Measurements from ENCODE around the gene F7. TPM values are rescaled to one million over a fixed set of nuclear protein-coding genes. Genes with fewer than 3 reads are reported as not detected.

F7 gene
- total RNA-seq, 1 donor from 2014 or later: not detected

DNA sequence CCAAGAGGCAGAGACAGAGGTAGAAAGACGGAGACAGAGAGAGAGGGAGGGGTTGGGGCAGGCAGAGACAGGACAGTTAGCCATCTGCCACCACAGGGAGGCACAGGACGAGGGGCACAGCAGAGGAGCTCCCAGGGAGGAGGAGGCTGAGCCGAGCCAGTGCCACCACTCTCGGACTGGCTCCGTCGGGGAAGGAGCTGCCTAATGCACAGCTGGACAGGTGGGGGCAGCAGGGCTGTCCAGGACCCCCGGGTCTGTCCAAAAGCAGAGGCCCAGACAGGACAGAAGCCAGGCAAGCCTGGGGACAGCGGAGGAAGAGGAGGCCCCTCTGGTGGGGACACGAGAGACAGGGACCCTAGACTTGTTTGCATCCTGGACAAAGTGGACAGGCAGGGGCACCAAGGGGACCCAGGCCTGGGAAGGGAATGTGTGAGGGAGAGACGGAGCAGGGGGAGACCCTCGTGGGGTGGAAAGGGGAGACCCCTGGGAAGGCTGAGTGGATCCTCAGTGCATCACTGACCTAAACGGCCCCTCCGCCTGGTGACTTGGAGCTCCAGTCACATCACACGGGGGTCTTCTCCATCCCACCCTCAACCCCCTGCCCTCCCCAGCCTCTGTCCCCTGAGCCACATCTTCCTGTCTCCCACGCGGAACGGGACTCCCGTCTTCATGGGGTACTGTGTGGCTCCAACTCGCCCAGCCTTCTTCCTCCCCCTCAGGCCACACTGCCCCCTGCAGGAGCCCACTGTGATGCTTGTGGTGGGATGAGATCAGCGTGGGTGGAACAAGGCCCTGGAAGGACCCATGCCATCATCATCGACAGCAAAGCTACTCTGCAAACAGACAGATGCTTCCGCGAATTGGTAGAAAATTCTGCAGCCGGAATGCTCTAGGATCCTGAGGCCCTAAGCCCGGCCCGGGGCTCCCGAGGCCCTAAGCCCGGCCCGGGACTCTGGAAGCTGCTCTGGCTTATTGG lies 17.9 kb downstream of the F7 start:
- Mint-ChIP-seq H3K27me3 (ENCODE audit: unreplicated experiment) (peaks cover 10% of the 10 kb centered on the region), H3K36me3 (ENCODE audit: unreplicated experiment) (no peaks in the 10 kb centered on the region), H3K4me1 (ENCODE audit: unreplicated experiment) (peaks cover 13% of the 10 kb centered on the region), H3K9me3 (ENCODE audit: unreplicated experiment) (no peaks in the 10 kb centered on the region), H3K4me3 (ENCODE audit: unreplicated experiment) (no peak overlapping the region), H3K27ac (ENCODE audit: unreplicated experiment) (peak overlapping the region; percentile 41)
- TF ChIP-seq, protein P1, sequence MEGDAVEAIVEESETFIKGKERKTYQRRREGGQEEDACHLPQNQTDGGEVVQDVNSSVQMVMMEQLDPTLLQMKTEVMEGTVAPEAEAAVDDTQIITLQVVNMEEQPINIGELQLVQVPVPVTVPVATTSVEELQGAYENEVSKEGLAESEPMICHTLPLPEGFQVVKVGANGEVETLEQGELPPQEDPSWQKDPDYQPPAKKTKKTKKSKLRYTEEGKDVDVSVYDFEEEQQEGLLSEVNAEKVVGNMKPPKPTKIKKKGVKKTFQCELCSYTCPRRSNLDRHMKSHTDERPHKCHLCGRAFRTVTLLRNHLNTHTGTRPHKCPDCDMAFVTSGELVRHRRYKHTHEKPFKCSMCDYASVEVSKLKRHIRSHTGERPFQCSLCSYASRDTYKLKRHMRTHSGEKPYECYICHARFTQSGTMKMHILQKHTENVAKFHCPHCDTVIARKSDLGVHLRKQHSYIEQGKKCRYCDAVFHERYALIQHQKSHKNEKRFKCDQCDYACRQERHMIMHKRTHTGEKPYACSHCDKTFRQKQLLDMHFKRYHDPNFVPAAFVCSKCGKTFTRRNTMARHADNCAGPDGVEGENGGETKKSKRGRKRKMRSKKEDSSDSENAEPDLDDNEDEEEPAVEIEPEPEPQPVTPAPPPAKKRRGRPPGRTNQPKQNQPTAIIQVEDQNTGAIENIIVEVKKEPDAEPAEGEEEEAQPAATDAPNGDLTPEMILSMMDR (IDR thresholded peaks at IDR 0.05): no peak
- peak; percentile 75 for DNase-seq (ENCODE audit: extremely low spot score, unreplicated experiment)

DNA sequence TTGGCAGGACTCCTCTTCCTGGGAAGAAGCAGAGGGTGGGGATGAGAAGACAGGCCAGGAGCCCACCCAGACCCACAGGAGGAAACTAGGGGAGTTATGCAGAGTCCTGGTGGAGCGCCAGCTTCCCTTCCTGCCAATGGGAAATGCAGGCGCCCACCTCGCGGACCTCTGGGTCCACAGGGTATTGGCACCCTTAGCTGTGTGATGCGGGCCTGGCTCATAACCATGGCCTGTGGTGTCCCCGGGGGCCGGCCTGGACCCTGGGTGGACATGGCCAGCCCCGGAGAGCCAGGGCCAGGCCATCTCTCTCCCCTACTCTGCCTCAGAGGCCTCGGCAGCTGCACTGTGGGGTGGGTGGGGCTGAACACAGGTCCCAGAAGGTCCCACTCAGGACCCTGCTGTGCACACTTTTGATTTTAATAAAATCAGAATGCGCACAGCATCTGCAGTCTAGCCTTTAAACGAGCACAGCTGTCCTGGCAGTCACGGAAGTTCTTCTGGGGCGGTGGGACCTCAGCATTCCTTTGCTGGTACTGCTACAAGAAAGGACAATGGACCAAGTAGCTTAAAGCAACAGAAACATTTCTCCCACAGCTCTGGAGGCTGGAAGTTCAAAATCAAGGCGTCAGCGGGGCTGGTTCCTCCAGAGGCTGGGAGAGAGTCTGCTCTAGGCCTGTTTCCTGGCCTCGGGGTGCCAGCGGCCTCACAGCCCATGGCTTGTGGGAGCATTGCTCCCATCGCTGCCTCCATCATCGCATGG lies 18.8 kb downstream of the F7 start:
- TF ChIP-seq, protein P1 (IDR thresholded peaks at IDR 0.05): no peak
- no peaks in the 10 kb centered on the region for H3K9me3 Mint-ChIP-seq (ENCODE audit: unreplicated experiment)
- peak; percentile 77 for DNase-seq (ENCODE audit: extremely low spot score, unreplicated experiment)
- H3K4me3 Mint-ChIP-seq (ENCODE audit: unreplicated experiment): no peak overlapping the region
- peaks cover 13% of the 10 kb centered on the region for H3K4me1 Mint-ChIP-seq (ENCODE audit: unreplicated experiment)
- H3K36me3 Mint-ChIP-seq (ENCODE audit: unreplicated experiment): no peaks in the 10 kb centered on the region
- peaks cover 10% of the 10 kb centered on the region for H3K27me3 Mint-ChIP-seq (ENCODE audit: unreplicated experiment)
- no peak overlapping the region for H3K27ac Mint-ChIP-seq (ENCODE audit: unreplicated experiment)

DNA sequence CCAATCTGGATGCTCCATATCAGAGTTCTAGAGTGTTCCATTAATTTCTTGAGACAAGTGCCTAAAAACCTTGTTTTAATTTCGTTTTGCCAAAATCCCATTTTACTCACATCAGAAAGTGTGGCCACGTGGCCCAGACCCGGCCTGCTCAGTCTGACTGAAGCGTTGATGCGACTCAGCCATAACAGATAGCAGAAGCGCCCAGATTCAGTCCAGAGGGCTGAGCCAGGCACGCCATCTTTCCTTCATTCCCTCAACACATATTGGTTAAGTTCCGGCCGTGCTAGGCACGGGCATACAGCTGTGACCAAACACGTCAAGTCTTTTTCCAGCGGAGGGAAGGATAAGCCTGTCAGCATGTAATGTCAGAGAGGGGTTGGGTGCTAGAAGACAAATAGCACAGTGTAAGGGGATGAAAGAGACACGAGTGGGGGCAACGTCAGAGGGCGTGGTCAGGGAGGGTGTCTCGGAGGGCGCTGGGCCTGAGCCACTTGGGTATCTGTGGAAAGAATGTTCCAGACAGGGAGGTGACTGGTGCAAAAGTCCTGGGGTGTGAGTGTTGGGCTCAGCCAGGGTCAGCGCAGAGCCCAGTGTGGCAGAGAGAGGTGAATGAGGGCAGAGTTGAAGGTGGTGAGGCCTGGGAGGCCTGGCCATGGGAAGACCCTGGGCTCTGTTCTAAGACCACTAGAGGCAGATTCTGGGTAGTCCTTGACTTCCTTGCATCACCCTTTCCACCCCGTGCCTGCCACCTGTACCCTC lies 20.1 kb downstream of the F7 start:
- Mint-ChIP-seq H3K9me3 (ENCODE audit: unreplicated experiment) (no peaks in the 10 kb centered on the region), H3K27me3 (ENCODE audit: unreplicated experiment) (peaks cover 12% of the 10 kb centered on the region), H3K4me3 (ENCODE audit: unreplicated experiment) (no peak overlapping the region), H3K27ac (ENCODE audit: unreplicated experiment) (no peak overlapping the region), H3K4me1 (ENCODE audit: unreplicated experiment) (peaks cover 13% of the 10 kb centered on the region), H3K36me3 (ENCODE audit: unreplicated experiment) (no peaks in the 10 kb centered on the region)
- peak; percentile 75 for DNase-seq (ENCODE audit: extremely low spot score, unreplicated experiment)
- TF ChIP-seq, protein P1 (IDR thresholded peaks at IDR 0.05): no peak

DNA sequence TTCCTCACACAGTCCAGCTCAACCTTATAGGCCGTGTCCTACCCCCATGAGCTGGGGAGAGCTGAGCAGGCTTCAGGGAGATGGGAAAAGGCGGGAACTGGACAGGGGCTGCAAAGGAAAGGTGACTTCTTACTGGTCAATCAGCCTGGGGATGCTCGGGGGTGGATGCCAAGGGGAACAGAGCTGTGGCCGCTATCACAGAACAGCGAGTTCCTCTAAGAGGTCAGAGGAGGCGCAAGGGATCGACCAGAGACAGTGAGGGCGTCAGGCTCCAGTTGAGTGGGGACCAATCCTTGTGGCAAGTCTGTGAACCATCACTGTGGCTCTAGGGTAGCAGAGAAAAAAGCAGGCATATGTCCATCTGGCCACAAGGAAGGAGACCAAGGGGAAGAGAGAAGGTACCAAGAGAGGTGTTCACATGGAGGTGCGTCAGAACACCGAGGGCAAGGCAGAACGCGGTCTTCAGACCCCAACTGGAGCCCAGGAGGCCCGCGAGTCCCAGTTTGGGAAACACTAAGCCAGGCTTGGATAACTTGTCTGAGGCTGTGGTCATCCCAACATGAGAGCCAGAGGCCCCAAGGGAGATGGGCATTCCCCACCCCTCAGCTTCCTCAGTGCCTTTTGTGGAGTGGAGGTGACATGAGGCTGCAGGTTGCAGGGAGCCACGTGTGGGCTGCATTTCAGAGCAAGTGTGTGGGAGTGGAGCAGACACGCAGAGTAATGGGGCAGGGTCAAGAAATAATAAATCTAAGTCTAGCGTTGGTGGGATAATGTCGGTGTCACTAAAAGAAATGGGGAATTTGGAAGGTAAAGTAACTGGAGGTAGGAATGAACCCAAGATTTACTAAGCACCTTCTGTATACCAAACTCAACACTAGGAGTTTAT lies 20.9 kb downstream of the F7 start:
- no peak overlapping the region for H3K4me3 Mint-ChIP-seq (ENCODE audit: unreplicated experiment)
- peaks cover 13% of the 10 kb centered on the region for H3K4me1 Mint-ChIP-seq (ENCODE audit: unreplicated experiment)
- H3K9me3 Mint-ChIP-seq (ENCODE audit: unreplicated experiment): no peaks in the 10 kb centered on the region
- H3K36me3 Mint-ChIP-seq (ENCODE audit: unreplicated experiment): no peaks in the 10 kb centered on the region
- H3K27me3 Mint-ChIP-seq (ENCODE audit: unreplicated experiment): peaks cover 20% of the 10 kb centered on the region
- H3K27ac Mint-ChIP-seq (ENCODE audit: unreplicated experiment): no peak overlapping the region
- peak; percentile 75 for DNase-seq (ENCODE audit: extremely low spot score, unreplicated experiment)
- TF ChIP-seq, protein P1 (IDR thresholded peaks at IDR 0.05): no peak

Data from osteocyte (in vitro differentiated cells).